ENCODE results near the gene STAC3. TPM values are rescaled to one million over a fixed set of nuclear protein-coding genes. Genes with fewer than 3 reads are reported as not detected.
A peak's percentile ranks its signal among the peaks of the same experiment; 100 is the strongest.
"Not testable (repeated sequence)": the region's sequence is repeated elsewhere in the genome, so short reads cannot be mapped to it uniquely, and the experiment has no call there.

Gene STAC3
- 3.0 TPM for total RNA-seq

- DNase-seq (ENCODE audit: low spot score): no peak
These were observed at the start of gene STAC3 for GRCh38 chr12:57250956-57251355. TSS of gene STAC3 (minus strand) at chr12:57251187. CDS start at chr12:57249636, 1,551 bp downstream.

GRCh38 chr12:57299514-57300016, 48.6 kb upstream of the STAC3 start:
- DNase-seq (ENCODE audit: low spot score): no peak

GRCh38 chr12:57296291-57296690, 45.3 kb upstream of the STAC3 start:
- DNase-seq (ENCODE audit: low spot score): no peak

DNA sequence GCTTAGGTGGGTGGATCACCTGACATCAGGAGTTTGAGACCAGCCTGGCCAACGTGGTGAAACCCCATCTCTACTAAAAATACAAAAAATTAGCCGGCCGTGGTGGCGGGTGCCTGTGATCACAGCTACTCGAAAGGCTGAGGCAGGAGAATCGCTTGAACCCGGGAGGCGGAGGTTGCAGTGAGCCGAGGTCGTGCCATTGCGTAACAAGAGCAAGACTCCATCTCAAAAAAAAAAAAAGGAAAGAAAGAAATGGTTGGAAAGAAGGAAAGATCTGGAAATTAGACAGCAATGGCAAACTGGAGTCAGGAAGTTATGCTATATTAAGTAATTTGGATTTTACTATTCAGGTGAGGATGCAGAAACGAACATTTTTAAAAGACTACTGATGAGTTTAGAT, 31.1 kb upstream of the STAC3 start:
- not testable (repeated sequence) for DNase-seq (ENCODE audit: low spot score)

- peak; percentile 62 for DNase-seq (ENCODE audit: low spot score)
These were observed 29.4 kb upstream of the STAC3 start for GRCh38 chr12:57280211-57281062.

DNA sequence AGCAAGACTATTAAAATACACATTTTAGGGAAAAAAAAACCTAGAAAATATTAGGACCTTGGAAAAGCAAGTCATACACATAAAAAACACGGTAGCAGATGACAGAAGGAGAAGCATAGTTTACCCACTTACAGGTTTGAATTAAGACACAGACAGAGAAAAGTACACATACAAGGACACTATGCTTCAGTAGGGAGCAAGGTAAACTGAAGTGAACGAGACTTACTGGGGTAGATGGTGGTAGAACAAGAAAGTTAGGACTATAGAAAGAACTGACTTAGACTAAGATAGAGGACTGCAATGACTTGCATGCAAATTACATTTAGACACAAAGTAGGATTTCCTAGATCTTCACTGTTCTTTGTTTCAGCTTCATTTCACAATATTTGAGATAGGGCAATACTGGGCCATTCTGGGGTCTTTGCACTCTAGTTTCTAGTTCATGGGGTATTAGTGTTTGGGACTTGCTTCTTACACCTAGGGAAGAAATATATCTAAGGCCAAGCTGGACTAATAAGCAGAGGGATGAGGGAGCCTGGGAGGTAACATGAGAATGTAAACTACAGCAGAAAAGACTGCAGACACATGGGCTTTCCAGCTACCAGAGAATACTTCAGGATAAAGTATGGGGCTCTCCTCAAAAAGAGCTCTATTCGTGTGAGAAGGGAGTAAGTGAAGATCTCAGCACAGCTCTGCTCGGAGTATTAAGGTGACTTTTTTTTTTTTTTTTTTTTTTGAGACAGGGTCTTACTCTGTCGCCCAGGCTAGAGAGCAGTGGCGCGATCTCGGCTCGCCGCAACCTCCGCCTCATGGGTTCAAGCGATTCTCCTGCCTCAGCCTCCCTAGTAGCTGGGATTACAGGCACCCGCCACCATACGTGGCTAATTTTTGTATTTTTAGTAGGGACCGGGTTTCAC, 27.7 kb upstream of the STAC3 start:
- no peak for DNase-seq (ENCODE audit: low spot score)

GRCh38 chr12:57276935-57277563, 26.1 kb upstream of the STAC3 start:
- no peak for DNase-seq (ENCODE audit: low spot score)

DNA sequence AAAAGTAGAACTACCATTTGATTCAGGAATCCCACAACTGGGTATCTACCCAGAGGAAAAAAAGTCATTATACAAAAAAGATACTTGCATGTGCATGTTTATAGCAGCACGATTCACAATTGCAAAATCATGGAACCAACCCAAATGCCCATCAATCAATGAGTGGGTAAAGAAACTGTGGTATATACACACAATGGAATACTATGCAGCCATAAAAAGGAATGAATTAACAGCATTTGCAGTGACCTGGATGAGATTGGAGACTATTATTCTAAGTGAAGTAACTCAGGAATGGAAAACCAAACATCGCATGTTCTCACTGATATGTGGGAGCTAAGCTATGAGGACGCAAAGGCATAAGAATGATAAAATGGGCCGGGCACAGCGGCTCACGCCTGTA, 25.2 kb upstream of the STAC3 start:
- not testable (repeated sequence) for DNase-seq (ENCODE audit: low spot score)

DNA sequence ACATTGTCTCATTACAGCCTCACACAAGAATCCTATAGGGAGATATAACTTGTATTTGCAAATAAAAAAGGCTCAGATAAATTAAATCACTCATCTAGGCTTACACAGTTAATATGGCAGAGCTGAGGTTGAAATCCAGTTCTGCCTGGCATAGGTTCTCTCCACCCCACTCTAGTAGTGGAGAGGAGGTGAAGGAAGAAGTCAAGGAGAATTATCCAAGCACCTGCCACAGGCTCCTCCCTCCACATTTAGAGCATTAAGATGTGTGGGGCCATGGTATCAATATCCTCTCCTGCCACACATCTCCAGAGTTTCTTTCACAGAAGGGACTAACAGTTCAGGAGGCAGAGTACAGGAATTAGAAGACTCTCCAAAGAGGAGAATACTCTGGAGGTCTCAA, 22.5 kb upstream of the STAC3 start:
- DNase-seq (ENCODE audit: low spot score): no peak

GRCh38 chr12:57272337-57273151, 21.6 kb upstream of the STAC3 start:
- DNase-seq (ENCODE audit: low spot score): no peak

- DNase-seq (ENCODE audit: low spot score): no peak
These were observed 20.0 kb upstream of the STAC3 start for GRCh38 chr12:57270966-57271470.

- no peak for DNase-seq (ENCODE audit: low spot score)
These were observed 17.3 kb upstream of the STAC3 start for GRCh38 chr12:57268264-57268663.

DNA sequence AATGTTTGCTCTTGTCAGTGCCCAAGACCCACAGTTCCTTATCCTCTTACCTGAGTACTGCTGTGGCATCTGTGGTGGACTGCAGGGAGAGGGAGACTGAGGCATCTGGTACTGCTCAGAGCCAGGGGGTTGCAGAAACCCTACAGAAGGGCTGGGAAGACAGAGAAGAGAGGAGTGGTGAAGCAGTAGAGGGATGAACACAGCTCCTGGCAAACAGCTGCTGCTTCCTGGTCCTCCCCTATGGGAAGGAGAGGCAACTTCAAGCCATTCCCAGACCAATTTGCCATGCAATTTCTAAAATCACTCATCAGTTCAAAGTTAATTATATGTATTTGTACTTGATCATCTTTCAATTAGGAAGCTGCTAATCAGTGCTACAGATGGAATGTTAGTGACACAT, 15.7 kb upstream of the STAC3 start:
- no peak for DNase-seq (ENCODE audit: low spot score)

- DNase-seq (ENCODE audit: low spot score): no peak
These were observed 12.1 kb upstream of the STAC3 start for GRCh38 chr12:57263096-57263495.

- no peak for DNase-seq (ENCODE audit: low spot score)
These were observed 11.3 kb upstream of the STAC3 start for GRCh38 chr12:57262126-57262822.

- DNase-seq (ENCODE audit: low spot score): no peak
These were observed 10.5 kb upstream of the STAC3 start for GRCh38 chr12:57261428-57261865.

DNA sequence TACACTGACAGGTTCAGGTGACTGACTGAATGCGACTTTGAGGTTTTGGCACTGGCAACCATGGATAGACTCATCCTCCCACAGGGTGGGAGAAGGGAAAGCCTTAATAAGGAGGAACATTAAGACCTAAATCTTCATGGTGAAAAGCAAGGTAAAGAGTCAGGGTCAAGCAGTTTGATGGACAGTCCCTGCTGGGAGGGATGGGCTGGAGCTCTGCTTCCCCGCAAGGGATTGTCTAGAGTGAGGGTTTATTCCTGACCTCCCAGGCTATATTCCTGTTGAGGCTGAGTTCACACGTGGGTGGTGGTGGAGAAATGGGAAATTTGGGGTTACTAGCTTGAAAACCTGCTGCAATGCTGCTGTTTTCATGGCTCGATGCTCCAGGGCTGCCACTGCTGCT, 9.4 kb upstream of the STAC3 start:
- DNase-seq (ENCODE audit: low spot score): no peak

DNA sequence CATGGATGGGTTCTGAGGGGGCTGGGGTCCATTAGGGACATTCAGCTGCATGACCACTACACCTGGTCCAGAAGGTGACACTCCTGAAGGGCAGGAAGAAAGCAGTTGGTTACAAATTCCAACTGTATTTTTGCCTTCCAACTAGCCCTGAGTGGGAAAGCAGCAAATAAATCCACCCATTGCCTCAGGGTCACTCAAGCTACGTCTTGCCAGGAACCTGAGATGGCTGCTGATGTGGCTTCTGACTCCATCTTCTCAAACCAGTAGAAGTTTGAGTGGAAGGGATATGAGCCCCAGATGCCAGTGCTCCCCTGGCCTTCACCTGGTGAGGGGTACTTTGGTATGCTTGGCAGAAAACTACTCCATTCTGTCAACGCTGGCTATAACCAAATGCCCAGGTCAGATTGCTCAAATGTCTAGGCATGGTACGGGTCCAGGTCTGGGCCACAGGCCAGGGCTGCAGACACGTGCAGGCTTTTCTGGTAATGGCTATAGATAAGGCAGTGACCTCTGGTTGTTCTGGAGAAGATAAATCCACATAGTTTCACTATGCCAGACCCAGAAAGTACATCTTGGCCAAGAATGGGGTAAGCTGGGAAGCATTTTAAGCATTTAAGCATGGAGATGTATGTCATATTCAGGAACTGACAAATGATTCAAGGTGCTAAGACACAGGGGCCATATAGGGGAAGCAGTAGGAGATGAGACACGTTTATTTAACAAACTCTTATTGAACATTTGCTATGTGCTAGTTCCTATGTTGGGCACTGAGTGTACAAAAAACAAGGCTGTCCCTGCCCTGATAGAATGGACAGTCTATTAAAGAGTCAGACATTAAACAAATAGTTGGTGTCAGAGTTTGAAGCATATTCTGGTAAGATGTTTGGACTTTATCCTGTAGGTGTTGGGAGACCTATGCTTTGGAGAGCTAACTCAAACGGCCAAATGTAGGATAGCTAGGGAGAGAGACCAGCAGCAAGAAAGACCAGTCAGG, 8.3 kb upstream of the STAC3 start:
- no peak for DNase-seq (ENCODE audit: low spot score)

DNA sequence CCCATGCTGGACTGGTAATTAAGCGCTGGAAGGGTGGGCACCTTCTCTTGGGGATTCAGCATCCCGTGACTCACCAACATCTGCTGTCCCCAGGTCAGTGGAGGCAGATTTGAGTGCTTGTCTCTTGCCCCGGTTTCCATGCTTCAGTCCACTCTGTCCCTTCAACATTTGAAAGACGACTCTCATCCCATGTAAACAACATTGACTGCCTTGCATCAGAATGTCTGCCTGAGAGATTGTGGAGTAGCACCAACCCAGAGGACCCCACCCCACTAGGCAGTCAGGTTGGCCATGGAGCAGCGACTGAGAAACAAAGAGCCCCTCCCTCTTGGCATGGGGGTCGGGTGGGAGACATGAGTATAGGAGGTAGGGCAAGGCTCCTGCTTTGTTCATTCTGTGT, 4.9 kb upstream of the STAC3 start:
- DNase-seq (ENCODE audit: low spot score): no peak
